OCI-LY7 (cell line): ENCODE results near the gene SELENOH. TPM values are rescaled to one million over a fixed set of nuclear protein-coding genes. Genes with fewer than 3 reads are reported as not detected.
"Not testable (repeated sequence)": the region's sequence is repeated elsewhere in the genome, so short reads cannot be mapped to it uniquely, and the experiment has no call there.

Source experiments
- BruUV-seq: library from RNA; stranded (reverse); fragments of 400-500 nt; replicated peaks from 2 replicates; lab custom pipeline; 2021; lab: Mats Ljungman, UMichigan
- CTCF ChIA-PET: fragments of 300-600 bp; sonication (Branson Sonifier 250); formaldehyde crosslinking; loops from one replicate; lab custom pipeline; 2022; ENCODE audit warnings: antibody characterized with exemption; ENCODE audit not compliant: unreplicated experiment; lab: Charles Lee
- POLR2A ChIA-PET: fragments of 300-600 bp; sonication (Branson Sonifier 250); formaldehyde crosslinking; loops from one replicate; lab custom pipeline; 2022; ENCODE audit warnings: antibody characterized with exemption; lab: Charles Lee
- DNase-seq: peaks from one replicate; pipeline ENCODE4 v3.0.0-alpha.2; 2015; ENCODE audit warnings: low spot score
- H2AFZ ChIP-seq: fragments of 200-600 bp; sonication (generic), shearing (Covaris generic); 2 replicates; pipeline ENCODE4 v1.6.1; 2014; ENCODE audit warnings: mild to moderate bottlenecking, antibody characterized with exemption, low read length, moderate library complexity
- H3K27ac ChIP-seq: fragments of 200-600 bp; sonication (generic); 2 replicates; pipeline ENCODE4 v1.5.1; 2014; ENCODE audit warnings: mixed run types, low read depth, mild to moderate bottlenecking, moderate library complexity, low read length, inconsistent platforms; ENCODE audit not compliant: poor library complexity, severe bottlenecking
- H3K36me3 ChIP-seq: fragments of 200-600 bp; sonication (generic); 2 replicates; pipeline ENCODE4 v1.6.1; 2014; ENCODE audit warnings: mild to moderate bottlenecking, antibody characterized with exemption, low read length, moderate library complexity, mixed read lengths; ENCODE audit not compliant: insufficient read depth
- H3K4me1 ChIP-seq: fragments of 200-600 bp; sonication (generic); 2 replicates; pipeline ENCODE4 v1.5.1; 2014; ENCODE audit warnings: mild to moderate bottlenecking, low read length; ENCODE audit not compliant: insufficient read depth, poor library complexity, severe bottlenecking
- H3K4me2 ChIP-seq: fragments of 200-600 bp; sonication (generic); 2 replicates; pipeline ENCODE4 v1.6.1; 2014; ENCODE audit warnings: mild to moderate bottlenecking, low read length
- H3K4me3 ChIP-seq: fragments of 200-600 bp; sonication (generic); 2 replicates; pipeline ENCODE4 v1.5.1; 2014; ENCODE audit warnings: mild to moderate bottlenecking, low read depth, low read length; ENCODE audit not compliant: poor library complexity, severe bottlenecking
- H3K79me2 ChIP-seq: fragments of 200-600 bp; sonication (generic); 2 replicates; pipeline ENCODE4 v1.6.1; 2016; ENCODE audit warnings: low read depth, mild to moderate bottlenecking, low read length, moderate library complexity, mixed read lengths; ENCODE audit not compliant: insufficient read depth
- H3K9me2 ChIP-seq: fragments of 200-600 bp; sonication (generic); 2 replicates; pipeline ENCODE4 v1.6.1; 2016; ENCODE audit warnings: mild to moderate bottlenecking, low read length, mixed read lengths; ENCODE audit not compliant: insufficient read depth
- H3K9me3 ChIP-seq: fragments of 200-600 bp; sonication (generic); 2 replicates; pipeline ENCODE4 v1.6.1; 2014; ENCODE audit warnings: mild to moderate bottlenecking, mixed run types, low read length, mixed read lengths
- H4K20me1 ChIP-seq: fragments of 200-600 bp; sonication (generic); 2 replicates; pipeline ENCODE4 v1.6.1; 2014; ENCODE audit warnings: mild to moderate bottlenecking, antibody characterized with exemption, low read length, moderate library complexity, mixed read lengths; ENCODE audit not compliant: insufficient read depth
- CTCF ChIP-seq: fragments of 200-600 bp; sonication (generic); conservative IDR thresholded peaks from 2 replicates; pipeline ENCODE4 v1.5.1; 2014; ENCODE audit warnings: mild to moderate bottlenecking, antibody characterized with exemption, low read length, moderate library complexity, mixed read lengths
- EZH2phosphoT487 ChIP-seq: fragments of 200-600 bp; sonication (generic); IDR thresholded peaks from 2 replicates; pipeline ENCODE4 v1.6.1; 2018; ENCODE audit warnings: low read depth, borderline replicate concordance, mild to moderate bottlenecking, mixed run types, antibody characterized with exemption, low read length, moderate library complexity, mixed read lengths
- intact Hi-C: fragments of 100-400 bp; cut with micrococcal nuclease; formaldehyde crosslinking; loops from one replicate; pipeline ENCODE4 v1.10.0; 2022; ENCODE audit not compliant: unreplicated experiment
- total RNA-seq, 2 experiments: library from RNA; depleted of rRNA in 1 of 2; stranded (reverse); fragments of >200 nt in 1 of 2; shearing (Covaris generic) in 1 of 2; gene quantifications; 2 replicates each; pipeline ENCODE4 v1.2.3, GENCODE V29; 2014 to 2022

The SELENOH gene
- total RNA-seq, 2 experiments from 2014 or later: 169 to 181 TPM

GRCh38 chr11:57713835-57714234, 27.5 kb upstream of the SELENOH start:
- peak overlapping the region; percentile 89 for H3K4me3 ChIP-seq
- intact Hi-C loops: no loop called here
- DNase-seq: no peak

GRCh38 chr11:57716726-57717125, 24.6 kb upstream of the SELENOH start:
- H3K4me1 ChIP-seq: peaks cover 15% of the 10 kb centered on the region
- CTCF ChIA-PET, H3K4me2 ChIP-seq, BruUV-seq, intact Hi-C loops, POLR2A ChIA-PET, H4K20me1 ChIP-seq, DNase-seq, H3K4me3 ChIP-seq, H2AFZ ChIP-seq, H3K27ac ChIP-seq, H3K9me3 ChIP-seq, H3K9me2 ChIP-seq: not testable (repeated sequence)
- peaks cover 72% of the 10 kb centered on the region for H3K79me2 ChIP-seq
- peaks cover 66% of the 10 kb centered on the region for H3K36me3 ChIP-seq

More at GRCh38 chr11:57713835-57714234, 27.5 kb upstream of the SELENOH start:
- H3K9me3 ChIP-seq: no peaks in the 10 kb centered on the region
- TF ChIP-seq CTCF (no peak), EZH2phosphoT487 (no peak)
- peaks cover 3% of the 10 kb centered on the region; the same call in 1 of the 2 replicates for H4K20me1 ChIP-seq
- BruUV-seq: no TSS peak
- peaks cover 41% of the 10 kb centered on the region for H3K36me3 ChIP-seq
- ChIA-PET POLR2A (interaction anchor here (0.8 to 2.0 kb wide), 8 partner anchors 10 to 30 kb away, joined by 3 to 8 read pairs (median 4); no protein-coding TSS in a partner anchor), CTCF (no interaction called here)
- no peak overlapping the region for H2AFZ ChIP-seq
- H3K27ac ChIP-seq: peak overlapping the region; percentile 82
- peak overlapping the region; percentile 93 for H3K4me2 ChIP-seq
- peaks cover 59% of the 10 kb centered on the region for H3K79me2 ChIP-seq
- H3K4me1 ChIP-seq: peaks cover 28% of the 10 kb centered on the region
- H3K9me2 ChIP-seq: no peaks in the 10 kb centered on the region

DNA sequence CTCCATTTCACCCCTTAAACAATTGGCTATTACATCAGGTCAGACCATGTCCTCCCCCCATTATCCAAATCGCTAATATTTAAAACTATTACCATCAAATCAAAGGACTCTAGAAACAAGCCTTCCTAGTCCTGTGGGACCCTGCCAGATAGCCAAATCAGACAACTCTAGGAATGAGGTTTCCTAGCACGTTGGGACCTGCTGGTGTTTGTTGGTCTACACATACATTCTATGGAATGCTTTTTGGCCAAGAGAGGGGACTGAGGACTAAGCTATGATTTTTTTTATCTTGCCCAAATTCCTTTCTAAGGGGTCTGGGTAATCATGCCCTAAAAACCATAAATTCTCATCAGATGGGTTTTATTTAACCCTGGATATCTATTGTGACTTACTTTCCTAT, 14.1 kb upstream of the SELENOH start:
- no TSS peak for BruUV-seq
- Histone ChIP-seq H3K79me2 (peaks cover 96% of the 10 kb centered on the region), H2AFZ (no peak overlapping the region), H3K9me2 (no peaks in the 10 kb centered on the region), H3K27ac (no peak overlapping the region), H3K4me2 (no peak overlapping the region), H3K36me3 (peaks cover 69% of the 10 kb centered on the region), H3K4me1 (peaks cover 12% of the 10 kb centered on the region), H3K4me3 (no peak overlapping the region), H3K9me3 (no peaks in the 10 kb centered on the region), H4K20me1 (peaks cover 13% of the 10 kb centered on the region)
- intact Hi-C loops: no loop called here
- CTCF ChIA-PET: no interaction called here
- TF ChIP-seq CTCF: no peak
- DNase-seq: no peak
- POLR2A ChIA-PET: interaction anchor here (0.8 to 1.6 kb wide), 4 partner anchors 13 to 55 kb away, joined by 3 to 6 read pairs (median 4); partner anchors contain the start of gene SELENOH
